22Rv1 (cell line): ENCODE measurements around the gene TUBGCP2.

Experiments
- CTCF ChIP-seq: fragments of 450-650 bp; IDR thresholded peaks from 2 replicates; pipeline ENCODE4 v1.5.1; 2017; ENCODE audit warnings: mild to moderate bottlenecking
- ZFX ChIP-seq: fragments of 450-650 bp; IDR thresholded peaks from 2 replicates; pipeline ENCODE4 v1.6.1; 2017; ENCODE audit warnings: antibody characterized with exemption, borderline replicate concordance

GRCh38 chr10:133318494-133319127, 9.9 kb upstream of the TUBGCP2 start:
- TF ChIP-seq CTCF (peak; percentile 94), ZFX (no peak)
